Panc1 (cell line): Measurements from ENCODE around the gene FADD.

Source experiments
- CTCF ChIP-seq: fragments of 450-650 bp; IDR thresholded peaks from 2 replicates; pipeline ENCODE4 v1.5.1; 2017; ENCODE audit warnings: mild to moderate bottlenecking
- POLR2AphosphoS5 ChIP-seq: IDR thresholded peaks from 2 replicates; pipeline ENCODE4 v1.6.1; 2012; ENCODE audit warnings: mild to moderate bottlenecking, low read depth, low read length, moderate library complexity
- TCF7L2 ChIP-seq: IDR thresholded peaks from 2 replicates; pipeline ENCODE4 v1.6.1; 2011; ENCODE audit warnings: mild to moderate bottlenecking, low read depth, low read length, inconsistent platforms

- TF ChIP-seq CTCF (no peak), TCF7L2 (no peak), POLR2AphosphoS5 (no peak)
Observed at GRCh38 chr11:70255477-70256116, 52.5 kb downstream of the FADD start.
